ENCODE data around the gene C19orf53.
"Not testable (repeated sequence)": the region's sequence is repeated elsewhere in the genome, so short reads cannot be mapped to it uniquely, and the experiment has no call there.

Gene C19orf53

DNA sequence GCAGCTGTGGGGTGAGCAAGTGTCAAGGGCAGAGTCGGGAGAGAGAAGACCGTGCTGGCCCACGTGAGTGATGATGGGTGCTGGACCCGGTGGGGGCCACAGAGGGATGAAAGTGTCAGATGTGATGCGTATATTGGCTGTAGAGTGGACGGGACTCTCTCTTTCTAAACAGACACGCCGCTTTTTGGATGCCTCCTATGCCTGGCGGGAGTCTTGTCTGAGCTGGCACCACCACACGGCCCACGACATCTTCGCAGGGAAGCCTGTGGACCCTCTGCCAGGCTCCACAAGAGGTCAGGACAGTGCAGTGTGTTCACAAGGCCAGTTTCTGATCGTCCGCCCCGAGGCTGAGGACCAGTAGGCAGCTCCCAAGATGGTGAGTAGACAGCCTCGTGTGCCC is 22.8 kb upstream of the C19orf53 start:
- no peak overlapping the region for H3K27ac ChIP-seq
- no peak for TF ChIP-seq ZFX (IDR thresholded peaks at IDR 0.05; ENCODE audit: borderline replicate concordance)
- TF ChIP-seq, protein P1, sequence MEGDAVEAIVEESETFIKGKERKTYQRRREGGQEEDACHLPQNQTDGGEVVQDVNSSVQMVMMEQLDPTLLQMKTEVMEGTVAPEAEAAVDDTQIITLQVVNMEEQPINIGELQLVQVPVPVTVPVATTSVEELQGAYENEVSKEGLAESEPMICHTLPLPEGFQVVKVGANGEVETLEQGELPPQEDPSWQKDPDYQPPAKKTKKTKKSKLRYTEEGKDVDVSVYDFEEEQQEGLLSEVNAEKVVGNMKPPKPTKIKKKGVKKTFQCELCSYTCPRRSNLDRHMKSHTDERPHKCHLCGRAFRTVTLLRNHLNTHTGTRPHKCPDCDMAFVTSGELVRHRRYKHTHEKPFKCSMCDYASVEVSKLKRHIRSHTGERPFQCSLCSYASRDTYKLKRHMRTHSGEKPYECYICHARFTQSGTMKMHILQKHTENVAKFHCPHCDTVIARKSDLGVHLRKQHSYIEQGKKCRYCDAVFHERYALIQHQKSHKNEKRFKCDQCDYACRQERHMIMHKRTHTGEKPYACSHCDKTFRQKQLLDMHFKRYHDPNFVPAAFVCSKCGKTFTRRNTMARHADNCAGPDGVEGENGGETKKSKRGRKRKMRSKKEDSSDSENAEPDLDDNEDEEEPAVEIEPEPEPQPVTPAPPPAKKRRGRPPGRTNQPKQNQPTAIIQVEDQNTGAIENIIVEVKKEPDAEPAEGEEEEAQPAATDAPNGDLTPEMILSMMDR (IDR thresholded peaks at IDR 0.05) = no peak

DNA sequence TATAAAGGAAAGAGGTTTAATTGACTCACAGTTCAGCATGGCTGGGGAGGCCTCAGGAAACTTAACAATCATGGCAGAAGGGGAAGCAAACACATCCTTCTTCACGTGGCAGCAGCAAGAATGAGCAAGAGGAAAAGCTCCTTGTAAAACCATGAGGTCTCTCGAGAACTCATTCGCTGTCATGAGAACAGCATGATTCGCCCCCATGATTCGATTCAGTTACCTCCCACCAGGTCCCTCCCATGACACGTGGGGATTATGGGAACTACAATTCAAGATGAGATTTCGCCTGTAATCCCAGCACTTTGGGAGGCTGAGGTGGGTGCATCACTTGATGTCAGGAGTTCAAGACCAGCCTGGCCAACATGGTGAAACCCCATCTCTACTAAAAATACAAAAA is 20.6 kb upstream of the C19orf53 start:
- H3K27ac ChIP-seq = not testable (repeated sequence)

DNA sequence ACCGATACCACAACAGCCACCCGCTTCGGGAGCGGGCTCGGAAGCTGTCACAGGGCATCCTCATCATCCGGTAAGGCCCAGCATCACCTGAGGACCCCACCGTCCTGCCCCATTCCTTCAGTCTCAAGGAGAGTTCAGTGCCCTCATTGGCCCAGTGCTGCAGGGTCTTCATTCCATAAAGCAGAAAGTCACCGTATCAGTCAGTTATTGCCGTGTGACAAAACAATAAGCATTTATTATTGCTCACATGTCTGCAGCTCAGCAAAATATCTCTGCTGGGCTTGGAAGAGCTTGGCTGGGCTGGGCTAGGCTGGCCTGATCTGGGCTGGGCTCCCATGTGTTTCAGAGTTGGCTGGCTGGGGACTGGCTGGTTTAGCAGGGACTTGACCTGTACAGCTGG is 18.0 kb upstream of the C19orf53 start:
- no peak overlapping the region for H3K27ac ChIP-seq
- TF ChIP-seq, protein P1 (IDR thresholded peaks at IDR 0.05) = no peak
- no peak for TF ChIP-seq ZFX (IDR thresholded peaks at IDR 0.05; ENCODE audit: borderline replicate concordance)

DNA sequence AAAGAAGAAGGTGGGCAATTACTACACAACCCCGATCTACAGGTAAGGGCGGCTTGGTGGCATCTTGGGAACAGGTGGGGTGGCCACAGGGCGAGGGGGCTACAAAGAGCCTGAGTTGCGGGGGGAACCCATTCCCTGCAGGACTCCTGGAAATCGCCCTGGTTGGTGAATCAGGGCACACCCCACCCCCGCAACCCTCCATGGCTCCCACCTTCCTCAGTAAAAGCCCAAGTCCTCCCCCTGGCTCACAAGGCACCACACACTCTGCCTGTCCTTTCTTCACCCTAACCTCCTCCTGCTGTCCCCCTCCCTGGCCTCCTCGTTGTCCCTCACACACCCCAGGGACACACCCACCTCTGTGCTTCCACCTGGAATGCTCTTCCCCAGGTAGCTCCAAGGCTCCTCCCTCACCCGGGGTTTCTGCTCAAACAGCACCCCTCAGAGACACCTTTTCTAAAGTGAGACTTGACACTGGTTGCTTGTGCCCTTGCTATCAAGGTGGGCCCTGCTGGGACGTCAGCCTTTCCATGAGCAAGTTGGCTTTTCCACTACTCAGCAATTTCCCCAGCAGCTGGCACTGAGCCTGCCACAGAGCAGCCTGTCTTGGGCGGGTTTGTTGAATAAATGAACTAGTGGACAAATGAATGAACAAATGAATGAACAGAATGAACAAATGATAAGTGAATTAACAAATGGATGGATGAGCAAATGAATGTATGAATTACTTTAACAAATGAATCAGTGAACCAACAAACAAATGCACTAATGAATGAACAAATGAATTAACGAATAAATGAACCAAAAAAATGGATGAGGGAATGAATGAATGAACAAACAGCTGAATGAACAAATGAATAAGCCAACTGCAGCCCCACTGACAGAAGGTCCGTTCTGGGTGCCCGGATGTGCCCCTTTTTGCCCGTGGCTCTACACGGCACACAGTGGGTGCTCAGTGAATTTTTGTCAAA is 16.2 kb upstream of the C19orf53 start:
- TF ChIP-seq, protein P1 (IDR thresholded peaks at IDR 0.05) = no peak
- no peak for TF ChIP-seq ZFX (IDR thresholded peaks at IDR 0.05; ENCODE audit: borderline replicate concordance)
- no peak overlapping the region for H3K27ac ChIP-seq

DNA sequence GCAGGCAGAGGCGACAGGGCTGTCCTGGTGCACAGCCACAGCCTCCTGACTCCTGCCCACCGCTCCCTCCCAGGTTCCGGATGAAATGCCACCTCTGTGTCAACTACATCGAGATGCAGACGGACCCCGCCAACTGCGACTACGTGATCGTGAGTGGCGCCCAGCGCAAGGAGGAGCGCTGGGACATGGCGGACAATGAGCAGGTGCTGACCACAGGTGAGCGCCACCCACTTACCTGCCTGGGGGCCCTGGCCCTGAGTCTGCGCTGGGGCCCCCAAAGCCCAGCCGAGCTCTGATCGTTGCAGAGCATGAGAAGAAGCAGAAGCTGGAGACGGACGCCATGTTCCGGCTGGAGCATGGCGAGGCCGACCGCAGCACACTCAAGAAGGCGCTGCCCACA is 15.5 kb upstream of the C19orf53 start:
- TF ChIP-seq ZFX (IDR thresholded peaks at IDR 0.05; ENCODE audit: borderline replicate concordance) = no peak
- TF ChIP-seq, protein P1 (IDR thresholded peaks at IDR 0.05) = no peak
- no peak overlapping the region for H3K27ac ChIP-seq

DNA sequence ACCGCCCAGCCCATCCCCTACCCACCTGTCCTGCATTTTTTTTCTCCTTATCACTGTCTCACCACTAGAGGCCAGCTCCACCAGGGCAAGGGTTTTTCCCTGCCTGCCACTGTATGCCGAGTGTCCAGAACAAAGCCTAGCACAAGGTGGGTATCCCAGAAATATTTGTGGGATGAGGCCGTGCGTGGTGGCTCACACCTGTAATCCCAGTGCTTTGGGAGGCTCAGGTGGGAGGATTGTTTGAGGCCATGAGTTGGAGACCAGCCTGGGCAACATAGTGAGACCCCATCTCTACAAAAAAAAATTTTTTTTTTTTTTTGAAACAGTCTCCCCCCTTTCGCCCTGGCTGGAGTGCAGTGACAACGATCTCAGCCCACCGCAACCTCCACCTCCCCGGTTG is 12.8 kb upstream of the C19orf53 start:
- no peak overlapping the region for H3K27ac ChIP-seq
- TF ChIP-seq ZFX (IDR thresholded peaks at IDR 0.05; ENCODE audit: borderline replicate concordance) = no peak
- TF ChIP-seq, protein P1 (IDR thresholded peaks at IDR 0.05) = peak; percentile 26

DNA sequence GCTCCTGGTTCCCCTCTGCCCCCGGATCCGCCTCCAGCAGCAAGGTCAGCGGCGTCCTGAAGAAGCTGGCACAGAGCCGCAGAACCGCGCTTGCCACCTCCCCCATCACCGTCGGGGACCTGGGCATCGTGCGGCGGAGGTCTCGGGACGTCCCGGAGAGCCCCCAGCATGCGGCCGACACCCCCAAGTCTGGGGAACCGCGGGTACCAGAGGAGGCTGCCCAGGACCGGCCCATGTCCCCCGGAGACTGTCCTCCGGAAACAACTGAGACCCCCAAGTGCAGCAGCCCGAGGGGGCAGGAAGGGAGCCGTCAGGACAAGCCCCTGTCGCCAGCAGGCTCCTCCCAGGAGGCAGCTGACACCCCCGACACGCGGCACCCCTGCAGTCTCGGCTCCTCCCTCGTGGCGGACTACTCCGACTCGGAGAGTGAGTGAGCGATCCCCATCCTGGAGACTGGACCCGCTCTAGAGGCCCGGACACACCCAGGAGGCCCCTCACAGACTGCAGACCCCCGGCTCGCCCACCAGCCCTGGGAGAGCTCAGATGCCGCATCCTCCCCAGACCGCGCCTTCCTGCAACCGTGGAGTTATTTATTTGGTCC is 11.5 kb upstream of the C19orf53 start:
- no peak overlapping the region for H3K27ac ChIP-seq

More for the DNA sequence above, 11.5 kb upstream of the C19orf53 start:
- TF ChIP-seq, protein P1 (IDR thresholded peaks at IDR 0.05) = no peak
- no peak for TF ChIP-seq ZFX (IDR thresholded peaks at IDR 0.05; ENCODE audit: borderline replicate concordance)
